Astrocyte (in vitro differentiated cells and primary cell): ENCODE data around the gene RSRP1.

Experiments
- EZH2 ChIP-seq: IDR thresholded peaks from 2 replicates; pipeline ENCODE4 v1.6.1; 2012; ENCODE audit warnings: mild to moderate bottlenecking, low read length, inconsistent platforms; ENCODE audit not compliant: insufficient read depth
- TF ChIP-seq, protein P1 (sequence below): IDR thresholded peaks from 2 replicates; pipeline ENCODE4 v1.5.1; 2011; ENCODE audit warnings: low read depth, mild to moderate bottlenecking, inconsistent platforms, low read length, moderate library complexity; ENCODE audit not compliant: insufficient read depth

- TF ChIP-seq, protein P1, sequence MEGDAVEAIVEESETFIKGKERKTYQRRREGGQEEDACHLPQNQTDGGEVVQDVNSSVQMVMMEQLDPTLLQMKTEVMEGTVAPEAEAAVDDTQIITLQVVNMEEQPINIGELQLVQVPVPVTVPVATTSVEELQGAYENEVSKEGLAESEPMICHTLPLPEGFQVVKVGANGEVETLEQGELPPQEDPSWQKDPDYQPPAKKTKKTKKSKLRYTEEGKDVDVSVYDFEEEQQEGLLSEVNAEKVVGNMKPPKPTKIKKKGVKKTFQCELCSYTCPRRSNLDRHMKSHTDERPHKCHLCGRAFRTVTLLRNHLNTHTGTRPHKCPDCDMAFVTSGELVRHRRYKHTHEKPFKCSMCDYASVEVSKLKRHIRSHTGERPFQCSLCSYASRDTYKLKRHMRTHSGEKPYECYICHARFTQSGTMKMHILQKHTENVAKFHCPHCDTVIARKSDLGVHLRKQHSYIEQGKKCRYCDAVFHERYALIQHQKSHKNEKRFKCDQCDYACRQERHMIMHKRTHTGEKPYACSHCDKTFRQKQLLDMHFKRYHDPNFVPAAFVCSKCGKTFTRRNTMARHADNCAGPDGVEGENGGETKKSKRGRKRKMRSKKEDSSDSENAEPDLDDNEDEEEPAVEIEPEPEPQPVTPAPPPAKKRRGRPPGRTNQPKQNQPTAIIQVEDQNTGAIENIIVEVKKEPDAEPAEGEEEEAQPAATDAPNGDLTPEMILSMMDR, result peak; percentile 79
- TF ChIP-seq EZH2, result no peak
Observed at GRCh38 chr1:25204797-25205480, 42.3 kb downstream of the RSRP1 start.
